ENCODE data around the gene PIEZO2.

GRCh38 chr18:11081009-11081532 lies 68.3 kb downstream of the PIEZO2 start:
- no peak for TF ChIP-seq CTCF (IDR thresholded peaks at IDR 0.05)
- no peak for TF ChIP-seq TCF7L2 (IDR thresholded peaks at IDR 0.05; ENCODE audit: low read depth, low read length)

Data from Panc1 (cell line).